ENCODE data around the gene GLP1R. TPM values are rescaled to one million over a fixed set of nuclear protein-coding genes. Genes with fewer than 3 reads are reported as not detected.

The GLP1R gene
- total RNA-seq, 1 experiment from 2014 or later: 0.85 TPM

GRCh38 chr6:39018103-39018502, 30.5 kb upstream of the GLP1R start:
- no CpG with 5 or more reads among the region's 5 CpGs for WGBS (ENCODE audit: extremely low coverage, insufficient read length, low lambda C conversion rate)

More at GRCh38 chr6:39018103-39018502, 30.5 kb upstream of the GLP1R start:
- no peak overlapping the region for H2AK5ac ChIP-seq (ENCODE audit: insufficient read length, low read length)
- H3K4me1 Mint-ChIP-seq: no peaks in the 10 kb centered on the region; a peak in 2 of 4 replicates
- H3K14ac ChIP-seq (ENCODE audit: insufficient read depth, low read length): no peak overlapping the region
- DNase-seq: no peak
- H4K8ac ChIP-seq (replicated peaks; ENCODE audit: insufficient read length, low read depth, low read length): no peak overlapping the region
- no peaks in the 10 kb centered on the region for H3K4me1 ChIP-seq (ENCODE audit: insufficient read depth, low read length)
- no peak overlapping the region for H4K5ac ChIP-seq (ENCODE audit: insufficient read length, low read depth, low read length)
- no peak overlapping the region for H3T11ph ChIP-seq (ENCODE audit: low read length)
- no peak overlapping the region for H4K91ac ChIP-seq (ENCODE audit: insufficient read length, low read depth, low read length)
- H3K4me3 Mint-ChIP-seq: no peak overlapping the region
- no peak overlapping the region for H3K27ac ChIP-seq (ENCODE audit: insufficient read length, low read depth, low read length)
- no peak overlapping the region for H3K18ac ChIP-seq (ENCODE audit: insufficient read length, low read depth, low read length)
- no peaks in the 10 kb centered on the region for H3K9me3 Mint-ChIP-seq
- no peaks in the 10 kb centered on the region for H3K79me1 ChIP-seq (ENCODE audit: insufficient read depth, low read depth, low read length, poor library complexity, severe bottlenecking)
- H3K23ac ChIP-seq (ENCODE audit: insufficient read length, low read depth, low read length): no peak overlapping the region
- no peak overlapping the region for H3K4ac ChIP-seq (ENCODE audit: low read depth, low read length)
- peaks cover 11% of the 10 kb centered on the region for H3K27me3 Mint-ChIP-seq (ENCODE audit: low read depth)
- TF ChIP-seq CTCF (conservative IDR thresholded peaks at IDR 0.05): no peak
- no peak overlapping the region for H3K27ac Mint-ChIP-seq
- H3K23me2 ChIP-seq (ENCODE audit: insufficient read length, low read depth, low read length, poor library complexity, severe bottlenecking): no peaks in the 10 kb centered on the region
- no peak overlapping the region for H2BK5ac ChIP-seq (ENCODE audit: insufficient read length, low read length)
- H2BK120ac ChIP-seq (ENCODE audit: low read depth, low read length, poor library complexity, severe bottlenecking): no peak overlapping the region
- H3K9ac ChIP-seq (ENCODE audit: extremely low read depth, insufficient read length, low read length): no peak overlapping the region
- no peaks in the 10 kb centered on the region for H3K36me3 Mint-ChIP-seq (ENCODE audit: insufficient read depth in 1 of 3, low read depth in 3 of 3)
- no peak overlapping the region for H2BK20ac ChIP-seq (ENCODE audit: low read depth, low read length, poor library complexity, severe bottlenecking)
- H4K20me1 ChIP-seq (ENCODE audit: control insufficient read depth, insufficient read depth, insufficient read length): no peaks in the 10 kb centered on the region
- H3K9me3 ChIP-seq (ENCODE audit: control insufficient read depth, low read depth, low read length): no peaks in the 10 kb centered on the region
- H3K27me3 ChIP-seq (ENCODE audit: insufficient read depth, low read length): no peaks in the 10 kb centered on the region
- H3K4me2 ChIP-seq (ENCODE audit: insufficient read depth, insufficient read length, low read length): no peak overlapping the region
- no peak overlapping the region for H2BK15ac ChIP-seq (ENCODE audit: low read depth, low read length)
- H3K79me2 ChIP-seq (ENCODE audit: insufficient read depth, low read length): no peaks in the 10 kb centered on the region
- no peak overlapping the region for H2BK12ac ChIP-seq (ENCODE audit: insufficient read length, low read depth, low read length)
- no peak overlapping the region for H3K56ac ChIP-seq (ENCODE audit: insufficient read length, low read depth, low read length)
- H2AFZ ChIP-seq (ENCODE audit: low read length): no peak overlapping the region
